ENCODE results near the gene KRTAP5-9. TPM values are rescaled to one million over a fixed set of nuclear protein-coding genes. Genes with fewer than 3 reads are reported as not detected.

KRTAP5-9 gene, protein sequence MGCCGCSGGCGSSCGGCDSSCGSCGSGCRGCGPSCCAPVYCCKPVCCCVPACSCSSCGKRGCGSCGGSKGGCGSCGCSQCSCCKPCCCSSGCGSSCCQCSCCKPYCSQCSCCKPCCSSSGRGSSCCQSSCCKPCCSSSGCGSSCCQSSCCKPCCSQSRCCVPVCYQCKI
- total RNA-seq: under 1 TPM; 0.19 to 0.35 TPM

DNA sequence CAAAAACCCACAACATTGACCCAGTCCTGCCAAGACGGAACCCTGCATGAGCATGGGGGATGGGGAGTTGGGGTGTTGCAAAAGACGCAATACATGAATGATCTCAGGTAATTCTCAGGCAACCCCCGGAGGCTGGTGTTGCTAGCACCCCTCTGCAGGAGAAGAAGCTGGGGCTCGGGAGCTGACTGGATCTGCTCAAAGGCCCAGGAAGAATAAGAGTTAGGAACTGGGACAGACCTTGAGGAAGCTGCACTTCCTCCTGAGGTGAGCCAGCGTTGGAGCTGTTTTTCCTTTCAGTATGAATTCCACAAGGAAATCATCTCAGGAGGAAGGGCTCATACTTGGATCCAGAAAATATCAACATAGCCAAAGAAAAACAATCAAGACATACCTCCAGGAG, at the start of gene KRTAP5-9:
Gene KRTAP5-9, plus strand, starts transcription at position 301 of the 400 bp plus-strand sequence. CDS start 238 bp downstream, outside the sequence.
- Mint-ChIP-seq H3K4me3 (no peak within 1 kb of the TSS), H3K27ac (no peak within 1 kb of the TSS), H3K36me3 (ENCODE audit: low read depth) (no peaks in the 10 kb centered on the region), H3K9me3 (no peaks in the 10 kb centered on the region), H3K27me3 (peaks cover 11% of the 10 kb centered on the region), H3K4me1 (no peaks in the 10 kb centered on the region)
- ChIA-PET CTCF (no interaction called here), POLR2A (no interaction called here)
- DNase-seq: no peak

GRCh38 chr11:71499125-71499524, 49.1 kb upstream of the KRTAP5-9 start:
- CTCF ChIA-PET: no interaction called here
- Mint-ChIP-seq H3K27ac (no peak overlapping the region), H3K27me3 (no peaks in the 10 kb centered on the region), H3K4me1 (peaks cover 7% of the 10 kb centered on the region), H3K9me3 (no peaks in the 10 kb centered on the region), H3K4me3 (no peak overlapping the region), H3K36me3 (ENCODE audit: low read depth) (peaks cover 59% of the 10 kb centered on the region)
- no peak for DNase-seq
- POLR2A ChIA-PET: no interaction called here

- Mint-ChIP-seq H3K4me1 (peaks cover 7% of the 10 kb centered on the region), H3K36me3 (ENCODE audit: low read depth) (peaks cover 57% of the 10 kb centered on the region), H3K27me3 (no peaks in the 10 kb centered on the region), H3K27ac (no peak overlapping the region), H3K4me3 (no peak overlapping the region), H3K9me3 (no peaks in the 10 kb centered on the region)
- POLR2A ChIA-PET: no interaction called here
- DNase-seq: no peak
- CTCF ChIA-PET: no interaction called here
Observed at GRCh38 chr11:71499546-71499945, 48.7 kb upstream of the KRTAP5-9 start.

DNA sequence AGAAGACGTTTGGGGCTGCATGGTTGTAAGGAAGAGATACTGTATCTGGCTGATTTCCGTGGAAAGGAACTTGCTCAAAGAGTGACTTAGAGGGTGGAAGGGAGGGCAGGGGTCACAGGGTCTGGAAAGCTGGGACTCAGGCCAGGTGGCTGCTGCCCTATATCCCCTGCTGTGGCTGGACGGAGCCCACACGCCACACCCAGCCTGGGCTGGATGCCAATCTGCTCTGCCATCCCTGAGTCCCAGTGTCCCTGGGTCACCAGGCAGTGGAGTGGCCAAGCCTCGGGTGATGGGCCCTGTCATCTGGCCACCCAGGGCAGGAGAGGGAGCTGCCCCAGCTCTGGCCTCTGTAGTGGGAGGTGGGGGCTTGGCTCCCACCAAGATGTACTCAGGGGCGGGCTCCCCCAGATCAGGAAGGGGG, 47.6 kb upstream of the KRTAP5-9 start:
- DNase-seq: no peak
- CTCF ChIA-PET: interaction anchor here (0.8 kb wide), 1 partner anchor 15 kb away, joined by 3 read pairs; no protein-coding TSS in a partner anchor
- H3K27ac Mint-ChIP-seq: no peak overlapping the region
- POLR2A ChIA-PET: no interaction called here
- peaks cover 7% of the 10 kb centered on the region for H3K4me1 Mint-ChIP-seq
- H3K36me3 Mint-ChIP-seq (ENCODE audit: low read depth): peaks cover 55% of the 10 kb centered on the region
- no peaks in the 10 kb centered on the region for H3K9me3 Mint-ChIP-seq
- H3K4me3 Mint-ChIP-seq: no peak overlapping the region
- H3K27me3 Mint-ChIP-seq: no peaks in the 10 kb centered on the region

GRCh38 chr11:71501071-71501985, 46.9 kb upstream of the KRTAP5-9 start:
- DNase-seq: no peak
- H3K27me3 Mint-ChIP-seq: no peaks in the 10 kb centered on the region
- H3K9me3 Mint-ChIP-seq: no peaks in the 10 kb centered on the region
- CTCF ChIA-PET: interaction anchor here (0.8 kb wide), 1 partner anchor 16 kb away, joined by 3 read pairs; no protein-coding TSS in a partner anchor
- H3K36me3 Mint-ChIP-seq (ENCODE audit: low read depth): peaks cover 56% of the 10 kb centered on the region
- POLR2A ChIA-PET: no interaction called here
- H3K4me3 Mint-ChIP-seq: no peak overlapping the region
- peaks cover 7% of the 10 kb centered on the region for H3K4me1 Mint-ChIP-seq
- no peak overlapping the region for H3K27ac Mint-ChIP-seq

- Mint-ChIP-seq H3K4me3 (no peak overlapping the region), H3K27me3 (no peaks in the 10 kb centered on the region), H3K27ac (no peak overlapping the region), H3K4me1 (peaks cover 7% of the 10 kb centered on the region), H3K36me3 (ENCODE audit: low read depth) (peaks cover 58% of the 10 kb centered on the region), H3K9me3 (peaks cover 1% of the 10 kb centered on the region)
- ChIA-PET CTCF (no interaction called here), POLR2A (no interaction called here)
- no peak for DNase-seq
Observed at GRCh38 chr11:71502026-71502425, 46.2 kb upstream of the KRTAP5-9 start.

GRCh38 chr11:71502871-71503435, 45.3 kb upstream of the KRTAP5-9 start:
- Mint-ChIP-seq H3K27ac (no peak overlapping the region), H3K4me1 (peaks cover 7% of the 10 kb centered on the region), H3K9me3 (peaks cover 6% of the 10 kb centered on the region), H3K36me3 (ENCODE audit: low read depth) (peaks cover 53% of the 10 kb centered on the region), H3K4me3 (no peak overlapping the region), H3K27me3 (no peaks in the 10 kb centered on the region)
- POLR2A ChIA-PET: no interaction called here
- CTCF ChIA-PET: no interaction called here
- DNase-seq: no peak

- Mint-ChIP-seq H3K27ac (no peak overlapping the region), H3K4me1 (no peaks in the 10 kb centered on the region), H3K36me3 (ENCODE audit: low read depth) (peaks cover 40% of the 10 kb centered on the region), H3K27me3 (no peaks in the 10 kb centered on the region), H3K9me3 (peaks cover 12% of the 10 kb centered on the region), H3K4me3 (no peak overlapping the region)
- no peak for DNase-seq
- ChIA-PET POLR2A (no interaction called here), CTCF (interaction anchor here (0.7 kb wide), 1 partner anchor 51 kb away, joined by 3 read pairs; the partner anchor contains the start of gene NADSYN1)
Observed at GRCh38 chr11:71504531-71504930, 43.7 kb upstream of the KRTAP5-9 start.

DNA sequence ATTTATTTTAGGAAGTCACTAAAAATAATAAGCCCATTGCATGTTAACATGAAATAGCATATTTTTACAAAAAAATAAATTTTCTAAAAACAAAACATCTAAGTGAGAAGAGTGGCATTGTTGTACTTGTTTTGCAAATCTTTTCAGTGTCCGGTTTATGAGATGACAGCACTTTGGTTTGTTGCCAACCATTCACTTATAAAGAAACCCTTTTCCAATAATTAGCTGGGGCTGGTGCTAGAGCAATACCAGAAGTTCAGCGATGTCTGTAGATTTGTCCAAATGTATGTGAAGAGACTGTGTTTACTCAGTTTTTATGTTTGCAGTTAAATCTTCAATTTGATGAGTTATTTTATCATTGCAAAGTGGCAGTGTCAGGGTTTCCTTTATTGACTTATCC, 43.2 kb upstream of the KRTAP5-9 start:
- POLR2A ChIA-PET: no interaction called here
- no peak overlapping the region for H3K27ac Mint-ChIP-seq
- H3K4me1 Mint-ChIP-seq: no peaks in the 10 kb centered on the region
- H3K27me3 Mint-ChIP-seq: no peaks in the 10 kb centered on the region
- H3K4me3 Mint-ChIP-seq: no peak overlapping the region
- CTCF ChIA-PET: no interaction called here
- peaks cover 16% of the 10 kb centered on the region for H3K9me3 Mint-ChIP-seq
- DNase-seq: no peak
- peaks cover 36% of the 10 kb centered on the region for H3K36me3 Mint-ChIP-seq (ENCODE audit: low read depth)

- no peaks in the 10 kb centered on the region for H3K27me3 Mint-ChIP-seq
- peaks cover 29% of the 10 kb centered on the region for H3K36me3 Mint-ChIP-seq (ENCODE audit: low read depth)
- no peak overlapping the region for H3K4me3 Mint-ChIP-seq
- no peak overlapping the region for H3K27ac Mint-ChIP-seq
- no peaks in the 10 kb centered on the region for H3K4me1 Mint-ChIP-seq
- peaks cover 17% of the 10 kb centered on the region for H3K9me3 Mint-ChIP-seq
- CTCF ChIA-PET: interaction anchor here (2.1 kb wide), 1 partner anchor 13 kb away, joined by 5 read pairs; no protein-coding TSS in a partner anchor
- no peak for DNase-seq
- POLR2A ChIA-PET: no interaction called here
Observed at GRCh38 chr11:71505781-71506180, 42.4 kb upstream of the KRTAP5-9 start.

GRCh38 chr11:71507102-71507501, 41.1 kb upstream of the KRTAP5-9 start:
- DNase-seq: no peak
- Mint-ChIP-seq H3K27me3 (no peaks in the 10 kb centered on the region), H3K4me1 (no peaks in the 10 kb centered on the region), H3K36me3 (ENCODE audit: low read depth) (peaks cover 26% of the 10 kb centered on the region), H3K4me3 (no peak overlapping the region), H3K9me3 (peaks cover 17% of the 10 kb centered on the region), H3K27ac (no peak overlapping the region)
- ChIA-PET CTCF (interaction anchor here (0.6 to 2.1 kb wide), 2 partner anchors 15 to 332 kb away, joined by 3 to 5 read pairs; no protein-coding TSS in a partner anchor), POLR2A (no interaction called here)

GRCh38 chr11:71518506-71519471, 29.4 kb upstream of the KRTAP5-9 start:
- H3K27ac Mint-ChIP-seq: no peak overlapping the region
- DNase-seq: no peak
- POLR2A ChIA-PET: no interaction called here
- H3K4me3 Mint-ChIP-seq: no peak overlapping the region
- peaks cover 6% of the 10 kb centered on the region for H3K9me3 Mint-ChIP-seq
- H3K36me3 Mint-ChIP-seq (ENCODE audit: low read depth): no peaks in the 10 kb centered on the region
- CTCF ChIA-PET: no interaction called here
- H3K4me1 Mint-ChIP-seq: no peaks in the 10 kb centered on the region
- H3K27me3 Mint-ChIP-seq: no peaks in the 10 kb centered on the region

Data from activated CD4-positive, alpha-beta T cell treated with anti-CD3 and anti-CD28 coated beads, Interleukin-2, amount 10 ng/mL, durations not matched to agents 7 days and 5 days (primary cell).